A549 (cell line): ENCODE measurements around the gene FAM20C. TPM values are rescaled to one million over a fixed set of nuclear protein-coding genes. Genes with fewer than 3 reads are reported as not detected.

Experiments used
- ATAC-seq, 2 experiments: fragments of 200-7000 bp in 1 of 2; fragments of >200 bp in 1 of 2; cut with Nextera tagmentation in 1 of 2; cut with Tn5 transposase in 1 of 2; 3 replicates each; pipeline versions ENCODE4 v1.8.0 to v1.9.1; 2018 to 2020; ENCODE audit warnings: mild to moderate bottlenecking in 1 of 2, moderate library complexity in 1 of 2
- CTCF ChIA-PET: fragments of 300-600 bp; sonication (Branson Sonifier 250); formaldehyde crosslinking; extraction: SDS; loops from one replicate; lab custom pipeline; 2021; ENCODE audit warnings: antibody characterized with exemption, inconsistent platforms; lab: Yijun Ruan, JAX
- POLR2A ChIA-PET: fragments of 350-600 bp; formaldehyde crosslinking; extraction: SDS; loops from one replicate; lab custom pipeline; 2021; ENCODE audit warnings: antibody characterized with exemption, inconsistent platforms; lab: Yijun Ruan, JAX
- DNase-seq, 2 experiments: peaks; one replicate each; pipeline versions ENCODE4 v3.0.0 to v3.0.0-alpha.2; 2011 to 2016; ENCODE audit warnings: low read depth in 1 of 2, low spot score in 1 of 2
- FAIRE-seq: peaks from 2 replicates; lab custom pipeline; 2011; peaks lifted over from hg19 to GRCh38; lab: Jason Lieb, UNC
- H3K27ac ChIP-seq, 2 experiments: fragments of >200 bp; sonication (Bioruptor Twin); formaldehyde crosslinking; 3 replicates each; pipeline ENCODE4 v1.5.1; 2016 to 2017
- H3K4me1 ChIP-seq: fragments of >200 bp; sonication (Bioruptor Twin); formaldehyde crosslinking; 3 replicates; pipeline ENCODE4 v1.6.1; 2016
- H3K4me2 ChIP-seq: fragments of >200 bp; sonication (Bioruptor Twin); formaldehyde crosslinking; 3 replicates; pipeline ENCODE4 v1.6.1; 2016
- H3K4me3 ChIP-seq: fragments of >200 bp; sonication (Bioruptor Twin); formaldehyde crosslinking; 3 replicates; pipeline ENCODE4 v1.5.1; 2016
- H3K9me3 ChIP-seq: fragments of >200 bp; sonication (Bioruptor Twin); formaldehyde crosslinking; 3 replicates; pipeline ENCODE4 v1.6.1; 2016
- GATA3 ChIP-seq: IDR thresholded peaks from 2 replicates; pipeline ENCODE4 v1.6.1; 2012; ENCODE audit warnings: borderline replicate concordance
- HDAC2 ChIP-seq: fragments of 200-600 bp; sonication (generic); IDR thresholded peaks from 2 replicates; pipeline ENCODE4 v1.6.1; 2016
- HEYL ChIP-seq: fragments of 250-450 bp; sonication (Bioruptor Pico); IDR thresholded peaks from 2 replicates; pipeline ENCODE4 v1.8.0; 2021; ENCODE audit warnings: mild to moderate bottlenecking, moderate library complexity
- HOXB5 ChIP-seq: fragments of 250-450 bp; sonication (Bioruptor Pico); IDR thresholded peaks from 2 replicates; pipeline ENCODE4 v1.5.0; 2020; ENCODE audit warnings: mild to moderate bottlenecking, moderate library complexity
- JUN ChIP-seq, 2 experiments: fragments of >200 bp; sonication (Bioruptor Twin); formaldehyde crosslinking; IDR thresholded peaks; 2 replicates in 1 of 2; 3 replicates in 1 of 2; pipeline ENCODE4 v1.6.1; 2016 to 2017
- MAZ ChIP-seq: fragments of 150-350 bp; IDR thresholded peaks from 2 replicates; pipeline ENCODE4 v1.6.1; 2014; ENCODE audit warnings: antibody characterized with exemption, low read depth, low read length, borderline replicate concordance
- NR3C1 ChIP-seq: fragments of >200 bp; sonication (Bioruptor Twin); formaldehyde crosslinking; IDR thresholded peaks from 3 replicates; pipeline ENCODE4 v1.6.1; 2017
- POLR2A ChIP-seq: IDR thresholded peaks from 2 replicates; pipeline ENCODE4 v1.6.1; 2012; ENCODE audit warnings: mild to moderate bottlenecking, low read length
- RAD21 ChIP-seq, 2 experiments: fragments of >200 bp in 1 of 2; sonication (Bioruptor Twin) in 1 of 2; formaldehyde crosslinking in 1 of 2; IDR thresholded peaks in 1 of 2; conservative IDR thresholded peaks in 1 of 2; 2 replicates in 1 of 2; 3 replicates in 1 of 2; pipeline ENCODE4 v1.6.1; 2012 to 2018; ENCODE audit warnings: inconsistent platforms in 1 of 2
- SMC3 ChIP-seq: fragments of >200 bp; sonication (Bioruptor Twin); formaldehyde crosslinking; IDR thresholded peaks from 3 replicates; pipeline ENCODE4 v1.6.1; 2018; ENCODE audit warnings: inconsistent platforms
- TP53 ChIP-seq: fragments of 250-450 bp; sonication (Bioruptor Pico); IDR thresholded peaks from 2 replicates; pipeline ENCODE4 v1.5.0; 2021; ENCODE audit warnings: mild to moderate bottlenecking, moderate library complexity
- ZC3H11A ChIP-seq: fragments of 450-650 bp; IDR thresholded peaks from 2 replicates; pipeline ENCODE4 v1.6.1; 2014; ENCODE audit warnings: antibody characterized with exemption, mild to moderate bottlenecking
- ZFP36 ChIP-seq: fragments of 450-650 bp; IDR thresholded peaks from 2 replicates; pipeline ENCODE4 v1.6.1; 2014; ENCODE audit warnings: borderline replicate concordance; ENCODE audit not compliant: partially characterized antibody
- WGBS: methylation state at CpG from one replicate; pipeline ENCODE4 v1.1.6; 2017; ENCODE audit errors: missing lambda C conversion rate; 5-methylcytosine and 5-hydroxymethylcytosine counted together
- polyA plus RNA-seq, 4 experiments: library from polyadenylated mRNA; depleted of rRNA in 3 of 4; stranded (reverse); fragments of >200 nt; fragmentation: RNase III in 1 of 4; extraction: RNeasy Plus Mini Kit Qiagen cat#74134 plus additional on column Dnase treatment in 1 of 4; gene quantifications; 2 replicates in 3 of 4; 3 replicates in 1 of 4; pipeline ENCODE4 v1.2.3, GENCODE V29; 2011 to 2017
- TF ChIP-seq, protein P1 (sequence below): fragments of 250-450 bp; sonication (Bioruptor Pico); IDR thresholded peaks from 2 replicates; pipeline ENCODE4 v1.5.0; 2021; ENCODE audit warnings: mild to moderate bottlenecking, moderate library complexity, borderline replicate concordance
- TF ChIP-seq, protein P2 (sequence below): fragments of 200-600 bp; sonication (generic); IDR thresholded peaks from 2 replicates; pipeline ENCODE4 v1.6.1; 2016; ENCODE audit warnings: antibody characterized with exemption, mild to moderate bottlenecking, moderate library complexity
- TF ChIP-seq, protein P3 (sequence below): fragments of >200 bp; sonication (Bioruptor Twin); formaldehyde crosslinking; IDR thresholded peaks from 3 replicates; pipeline ENCODE4 v1.6.1; 2016
- TF ChIP-seq, protein P4 (sequence below): IDR thresholded peaks from 2 replicates; pipeline ENCODE4 v1.6.1; 2012
- TF ChIP-seq, protein P5 (sequence below): fragments of >200 bp; sonication (Bioruptor Twin); formaldehyde crosslinking; IDR thresholded peaks from 2 replicates; pipeline ENCODE4 v1.6.1; 2016
- TF ChIP-seq, protein P6 (sequence below): IDR thresholded peaks from 2 replicates; pipeline ENCODE4 v1.6.1; 2012

The FAM20C gene
- polyA plus RNA-seq, 2 of the 4 experiments (the other 2 are of a cell fraction) = 5.6 to 20.3 TPM

DNA sequence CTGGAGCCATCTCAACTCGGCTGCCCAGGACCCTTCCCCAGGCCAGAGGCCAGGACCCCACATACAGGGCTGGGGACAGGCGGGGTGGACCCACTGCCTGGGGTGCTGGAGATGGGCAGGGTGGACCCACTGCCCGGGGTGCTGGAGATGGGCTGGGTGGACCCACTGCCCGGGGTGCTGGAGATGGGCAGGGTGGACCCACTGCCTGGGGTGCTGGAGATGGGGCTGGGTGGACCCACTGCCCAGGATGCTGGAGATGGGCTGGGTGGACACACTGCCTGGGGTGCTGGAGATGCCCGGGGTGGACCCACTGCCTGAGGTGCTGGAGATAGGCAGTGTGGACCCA is 65.2 kb downstream of the FAM20C start:
- POLR2A ChIA-PET = interaction anchor here (0.5 kb wide), 1 partner anchor 653 kb away, joined by 3 read pairs; no protein-coding TSS in a partner anchor
- no peak for DNase-seq
- no peak for TF ChIP-seq JUN (IDR thresholded peaks at IDR 0.05)
- TF ChIP-seq, protein P1, sequence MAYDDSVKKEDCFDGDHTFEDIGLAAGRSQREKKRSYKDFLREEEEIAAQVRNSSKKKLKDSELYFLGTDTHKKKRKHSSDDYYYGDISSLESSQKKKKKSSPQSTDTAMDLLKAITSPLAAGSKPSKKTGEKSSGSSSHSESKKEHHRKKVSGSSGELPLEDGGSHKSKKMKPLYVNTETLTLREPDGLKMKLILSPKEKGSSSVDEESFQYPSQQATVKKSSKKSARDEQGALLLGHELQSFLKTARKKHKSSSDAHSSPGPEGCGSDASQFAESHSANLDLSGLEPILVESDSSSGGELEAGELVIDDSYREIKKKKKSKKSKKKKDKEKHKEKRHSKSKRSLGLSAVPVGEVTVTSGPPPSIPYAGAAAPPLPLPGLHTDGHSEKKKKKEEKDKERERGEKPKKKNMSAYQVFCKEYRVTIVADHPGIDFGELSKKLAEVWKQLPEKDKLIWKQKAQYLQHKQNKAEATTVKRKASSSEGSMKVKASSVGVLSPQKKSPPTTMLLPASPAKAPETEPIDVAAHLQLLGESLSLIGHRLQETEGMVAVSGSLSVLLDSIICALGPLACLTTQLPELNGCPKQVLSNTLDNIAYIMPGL = no peak
- TF ChIP-seq ZFP36 = no peak
- no peak for TF ChIP-seq GATA3
- TF ChIP-seq MAZ = no peak
- no peak for TF ChIP-seq HOXB5
- no peak for TF ChIP-seq NR3C1
- Histone ChIP-seq H3K4me3 (no peak overlapping the region), H3K4me2 (no peak overlapping the region), H3K4me1 (no peaks in the 10 kb centered on the region), H3K27ac (no peak overlapping the region), H3K9me3 (peaks cover 62% of the 10 kb centered on the region)
- CTCF ChIA-PET = no interaction called here
- peak in 1 of 2 experiments; percentile 55; a peak in 2 of 6 replicates for ATAC-seq
- 92% methylated on average over 2 of the region's 5 CpGs for WGBS
- FAIRE-seq = no peak

DNA sequence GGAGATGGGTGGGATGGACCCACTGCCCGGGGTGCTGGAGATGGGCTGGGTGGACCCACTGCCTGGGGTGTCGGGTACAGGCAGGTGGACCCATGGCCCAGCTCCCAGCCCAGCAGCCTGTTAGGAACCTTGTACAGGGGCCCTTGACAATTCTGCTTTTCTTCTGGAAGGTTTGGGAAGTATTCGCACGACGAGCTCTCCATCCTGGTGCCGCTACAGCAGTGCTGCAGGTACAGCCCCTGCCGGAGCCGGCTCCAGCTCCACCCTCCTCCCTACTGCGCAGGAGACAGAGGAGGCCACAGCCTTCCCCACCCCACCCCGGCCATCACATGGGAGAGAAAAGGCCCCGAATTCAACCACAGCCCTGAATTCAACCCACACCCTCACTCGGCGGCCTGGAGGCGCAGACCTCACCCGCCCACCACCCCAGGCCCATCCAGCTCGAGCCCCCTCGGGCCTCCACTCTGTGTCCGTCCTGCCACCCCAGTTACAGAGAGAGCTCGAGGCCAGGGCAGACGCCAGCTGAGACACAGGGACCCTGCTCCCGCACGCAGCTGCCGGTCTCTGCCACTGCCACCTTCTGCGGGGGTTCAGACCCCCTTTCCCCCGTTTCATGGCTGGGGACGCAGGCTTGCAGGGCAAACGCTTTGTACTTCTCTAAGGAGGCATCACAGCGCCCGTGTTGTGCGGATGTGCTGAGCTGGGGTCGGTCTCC is 66.3 kb downstream of the FAM20C start:
- POLR2A ChIA-PET = no interaction called here
- ATAC-seq (no peak; a peak in 1 of 6 replicates), FAIRE-seq (no peak)
- H3K4me3 ChIP-seq = no peak overlapping the region
- H3K27ac ChIP-seq = no peak overlapping the region
- peaks cover 65% of the 10 kb centered on the region for H3K9me3 ChIP-seq
- TF ChIP-seq HOXB5 (no peak), POLR2A (no peak), HDAC2 (no peak), SMC3 (no peak), ZC3H11A (no peak), HEYL (CRISPR knock-in tag) (no peak), TP53 (CRISPR knock-in tag) (no peak), RAD21 (conservative IDR thresholded peaks at IDR 0.05 in 1 of 2, IDR thresholded peaks at IDR 0.05 in 1 of 2) (no peak)
- TF ChIP-seq, protein P2, sequence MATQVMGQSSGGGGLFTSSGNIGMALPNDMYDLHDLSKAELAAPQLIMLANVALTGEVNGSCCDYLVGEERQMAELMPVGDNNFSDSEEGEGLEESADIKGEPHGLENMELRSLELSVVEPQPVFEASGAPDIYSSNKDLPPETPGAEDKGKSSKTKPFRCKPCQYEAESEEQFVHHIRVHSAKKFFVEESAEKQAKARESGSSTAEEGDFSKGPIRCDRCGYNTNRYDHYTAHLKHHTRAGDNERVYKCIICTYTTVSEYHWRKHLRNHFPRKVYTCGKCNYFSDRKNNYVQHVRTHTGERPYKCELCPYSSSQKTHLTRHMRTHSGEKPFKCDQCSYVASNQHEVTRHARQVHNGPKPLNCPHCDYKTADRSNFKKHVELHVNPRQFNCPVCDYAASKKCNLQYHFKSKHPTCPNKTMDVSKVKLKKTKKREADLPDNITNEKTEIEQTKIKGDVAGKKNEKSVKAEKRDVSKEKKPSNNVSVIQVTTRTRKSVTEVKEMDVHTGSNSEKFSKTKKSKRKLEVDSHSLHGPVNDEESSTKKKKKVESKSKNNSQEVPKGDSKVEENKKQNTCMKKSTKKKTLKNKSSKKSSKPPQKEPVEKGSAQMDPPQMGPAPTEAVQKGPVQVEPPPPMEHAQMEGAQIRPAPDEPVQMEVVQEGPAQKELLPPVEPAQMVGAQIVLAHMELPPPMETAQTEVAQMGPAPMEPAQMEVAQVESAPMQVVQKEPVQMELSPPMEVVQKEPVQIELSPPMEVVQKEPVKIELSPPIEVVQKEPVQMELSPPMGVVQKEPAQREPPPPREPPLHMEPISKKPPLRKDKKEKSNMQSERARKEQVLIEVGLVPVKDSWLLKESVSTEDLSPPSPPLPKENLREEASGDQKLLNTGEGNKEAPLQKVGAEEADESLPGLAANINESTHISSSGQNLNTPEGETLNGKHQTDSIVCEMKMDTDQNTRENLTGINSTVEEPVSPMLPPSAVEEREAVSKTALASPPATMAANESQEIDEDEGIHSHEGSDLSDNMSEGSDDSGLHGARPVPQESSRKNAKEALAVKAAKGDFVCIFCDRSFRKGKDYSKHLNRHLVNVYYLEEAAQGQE = no peak
- TF ChIP-seq, protein P3, sequence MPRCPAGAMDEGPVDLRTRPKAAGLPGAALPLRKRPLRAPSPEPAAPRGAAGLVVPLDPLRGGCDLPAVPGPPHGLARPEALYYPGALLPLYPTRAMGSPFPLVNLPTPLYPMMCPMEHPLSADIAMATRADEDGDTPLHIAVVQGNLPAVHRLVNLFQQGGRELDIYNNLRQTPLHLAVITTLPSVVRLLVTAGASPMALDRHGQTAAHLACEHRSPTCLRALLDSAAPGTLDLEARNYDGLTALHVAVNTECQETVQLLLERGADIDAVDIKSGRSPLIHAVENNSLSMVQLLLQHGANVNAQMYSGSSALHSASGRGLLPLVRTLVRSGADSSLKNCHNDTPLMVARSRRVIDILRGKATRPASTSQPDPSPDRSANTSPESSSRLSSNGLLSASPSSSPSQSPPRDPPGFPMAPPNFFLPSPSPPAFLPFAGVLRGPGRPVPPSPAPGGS = no peak
- TF ChIP-seq, protein P4, sequence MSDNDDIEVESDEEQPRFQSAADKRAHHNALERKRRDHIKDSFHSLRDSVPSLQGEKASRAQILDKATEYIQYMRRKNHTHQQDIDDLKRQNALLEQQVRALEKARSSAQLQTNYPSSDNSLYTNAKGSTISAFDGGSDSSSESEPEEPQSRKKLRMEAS = no peak
- TF ChIP-seq, protein P5, sequence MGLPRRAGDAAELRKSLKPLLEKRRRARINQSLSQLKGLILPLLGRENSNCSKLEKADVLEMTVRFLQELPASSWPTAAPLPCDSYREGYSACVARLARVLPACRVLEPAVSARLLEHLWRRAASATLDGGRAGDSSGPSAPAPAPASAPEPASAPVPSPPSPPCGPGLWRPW = no peak
- TF ChIP-seq, protein P6, sequence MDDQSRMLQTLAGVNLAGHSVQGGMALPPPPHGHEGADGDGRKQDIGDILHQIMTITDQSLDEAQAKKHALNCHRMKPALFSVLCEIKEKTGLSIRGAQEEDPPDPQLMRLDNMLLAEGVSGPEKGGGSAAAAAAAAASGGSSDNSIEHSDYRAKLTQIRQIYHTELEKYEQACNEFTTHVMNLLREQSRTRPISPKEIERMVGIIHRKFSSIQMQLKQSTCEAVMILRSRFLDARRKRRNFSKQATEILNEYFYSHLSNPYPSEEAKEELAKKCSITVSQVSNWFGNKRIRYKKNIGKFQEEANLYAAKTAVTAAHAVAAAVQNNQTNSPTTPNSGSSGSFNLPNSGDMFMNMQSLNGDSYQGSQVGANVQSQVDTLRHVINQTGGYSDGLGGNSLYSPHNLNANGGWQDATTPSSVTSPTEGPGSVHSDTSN = no peak
- TF ChIP-seq, all 56 proteins: peak for 0
- Histone ChIP-seq H3K4me2 (no peak overlapping the region), H3K4me1 (no peaks in the 10 kb centered on the region)
- CTCF ChIA-PET = interaction anchor here (0.5 to 1.3 kb wide), 2 partner anchors 9 to 775 kb away, joined by 3 to 5 read pairs; no protein-coding TSS in a partner anchor
- no peak for DNase-seq
- WGBS = 94% methylated on average over 28 of the region's 31 CpGs
